ENCODE measurements around the gene ZNF783.
"Not testable (repeated sequence)": the region's sequence is repeated elsewhere in the genome, so short reads cannot be mapped to it uniquely, and the experiment has no call there.

- 0 out of 2 replicates have a peak, but pooled peaks have one; percentile 8 for TF ChIP-seq POLR2A (conservative IDR thresholded peaks at IDR 0.05)
- not testable (repeated sequence) for TF ChIP-seq RAD51 (IDR thresholded peaks at IDR 0.05; ENCODE audit: borderline replicate concordance, low read depth); CHD4 (IDR thresholded peaks at IDR 0.05; ENCODE audit: insufficient read depth, insufficient replicate concordance, low read depth, low read length, poor library complexity, severe bottlenecking)
Measured at GRCh38 chr7:149226366-149226765, 35.6 kb upstream of the ZNF783 start.
